Testis (tissue), 3 donors: ENCODE data around the gene SLC25A33. TPM values are rescaled to one million over a fixed set of nuclear protein-coding genes. Genes with fewer than 3 reads are reported as not detected.

Experiments
- DNase-seq: peaks from one replicate; pipeline ENCODE4 v3.0.0-alpha.2; 2019
- H3K27ac ChIP-seq, 2 donors: fragments of 200-600 bp; sonication (generic); one replicate each; pipeline ENCODE4 v1.5.1; 2019
- H3K27me3 ChIP-seq: fragments of 200-600 bp; sonication (generic); one replicate; pipeline ENCODE4 v1.5.1; 2019
- H3K36me3 ChIP-seq: fragments of 200-600 bp; sonication (generic); one replicate; pipeline ENCODE4 v1.5.1; 2017; ENCODE audit warnings: low read depth; ENCODE audit errors: missing control alignments
- H3K4me1 ChIP-seq: fragments of 200-600 bp; sonication (generic); one replicate; pipeline ENCODE4 v1.5.1; 2019
- H3K4me3 ChIP-seq, 2 donors: fragments of 200-600 bp; sonication (generic); one replicate each; pipeline ENCODE4 v1.5.1; 2017 to 2019
- H3K9me3 ChIP-seq: fragments of 200-600 bp; sonication (generic); one replicate; pipeline ENCODE4 v1.5.1; 2017
- POLR2A ChIP-seq: fragments of 450-650 bp; IDR thresholded peaks from one replicate; pipeline ENCODE4 v1.6.1; 2017; ENCODE audit warnings: antibody characterized with exemption, mild to moderate bottlenecking, moderate library complexity
- WGBS, 2 donors: methylation state at CpG; one replicate each; pipeline ENCODE4 v1.1.5; 2018; 5-methylcytosine and 5-hydroxymethylcytosine counted together
- intact Hi-C: fragments of 100-400 bp; cut with DNase I; formaldehyde crosslinking; loops from one replicate; pipeline ENCODE4 v1.15.1; 2023; ENCODE audit warnings: low total_unique reads
- polyA plus RNA-seq: library from polyadenylated mRNA; stranded (reverse); fragments of 350-450 nt; fragmentation: Illumina TruSeq; extraction: RNeasy Lipid Tissue Mini Kit (QIAGEN cat#74804); gene quantifications from one replicate; pipeline ENCODE4 v1.2.3, GENCODE V29; 2014; ENCODE audit warnings: low read depth, low replicate concordance; ENCODE audit not compliant: insufficient read depth
- total RNA-seq, 2 donors: library from RNA; depleted of rRNA; stranded (reverse); fragments of >200 nt; gene quantifications; one replicate each; pipeline ENCODE4 v1.2.3, GENCODE V29; 2016
- TF ChIP-seq, protein P1 (sequence below), 3 experiments: fragments of 450-650 bp in 2 of 3; fragments of 200-600 bp in 1 of 3; sonication (generic) in 1 of 3; IDR thresholded peaks; one replicate each; pipeline ENCODE4 v1.5.1; 2016 to 2019; ENCODE audit warnings: antibody characterized with exemption in 3 of 3, mild to moderate bottlenecking in 2 of 3, moderate library complexity in 1 of 3

Gene SLC25A33
- total and polyA plus RNA-seq, 3 donors from 2014 or later, result 16.3 to 26.0 (median 17.4) TPM

DNA sequence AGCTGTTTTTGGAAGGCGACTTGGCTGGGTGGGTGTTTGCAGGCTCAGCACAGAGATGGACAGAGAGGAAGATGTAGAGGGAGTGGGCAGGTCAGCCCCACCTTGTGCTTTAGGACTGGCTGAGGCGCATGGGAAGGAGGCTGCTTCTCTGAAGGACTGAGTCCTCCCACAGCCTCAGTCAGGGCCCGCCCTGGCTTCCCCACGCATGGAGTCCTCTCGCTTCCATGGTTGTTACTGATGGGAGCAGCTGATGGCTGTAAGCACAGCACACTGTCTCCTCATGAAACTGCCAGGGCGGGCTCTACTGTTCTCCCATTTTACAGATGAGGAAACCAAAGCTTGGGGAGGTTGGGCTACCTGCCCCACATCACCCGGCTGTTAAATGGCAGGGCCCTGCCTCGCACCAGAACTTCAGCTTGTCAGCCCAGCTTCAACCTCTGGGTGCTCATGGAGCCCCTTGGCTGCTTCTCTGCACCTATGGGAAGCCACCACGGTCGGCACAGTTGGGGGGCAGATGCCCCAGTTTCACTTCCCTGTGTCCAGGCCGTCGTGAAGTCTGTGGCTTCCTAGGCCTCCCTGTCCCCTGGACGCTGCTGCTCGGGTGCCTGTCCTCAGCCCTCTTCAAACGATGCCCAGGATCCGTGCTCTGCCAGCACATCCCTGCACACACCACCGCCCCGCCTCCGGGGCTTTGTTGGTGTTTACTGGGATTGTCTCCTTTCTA, 51.8 kb downstream of the SLC25A33 start:
- no peak for DNase-seq
- Histone ChIP-seq H3K9me3 (no peaks in the 10 kb centered on the region), H3K27me3 (no peaks in the 10 kb centered on the region), H3K4me1 (peaks cover 31% of the 10 kb centered on the region), H3K36me3 (no peaks in the 10 kb centered on the region), H3K27ac (no peak overlapping the region), H3K4me3 (no peak overlapping the region)
- no peak for TF ChIP-seq POLR2A
- intact Hi-C loops, result no loop called here
- WGBS, 2 donors, result 75 to 81% methylated on average over 17 to 19 of the region's 19 CpGs

GRCh38 chr1:9591669-9592509, 52.6 kb downstream of the SLC25A33 start:
- Histone ChIP-seq H3K4me3 (no peak overlapping the region), H3K27ac (no peak overlapping the region), H3K27me3 (no peaks in the 10 kb centered on the region), H3K36me3 (no peaks in the 10 kb centered on the region), H3K9me3 (no peaks in the 10 kb centered on the region), H3K4me1 (peaks cover 38% of the 10 kb centered on the region)
- 68 to 71% methylated on average over 19 to 22 of the region's 22 CpGs for WGBS, 2 donors
- intact Hi-C loops, result no loop called here
- TF ChIP-seq, protein P1, sequence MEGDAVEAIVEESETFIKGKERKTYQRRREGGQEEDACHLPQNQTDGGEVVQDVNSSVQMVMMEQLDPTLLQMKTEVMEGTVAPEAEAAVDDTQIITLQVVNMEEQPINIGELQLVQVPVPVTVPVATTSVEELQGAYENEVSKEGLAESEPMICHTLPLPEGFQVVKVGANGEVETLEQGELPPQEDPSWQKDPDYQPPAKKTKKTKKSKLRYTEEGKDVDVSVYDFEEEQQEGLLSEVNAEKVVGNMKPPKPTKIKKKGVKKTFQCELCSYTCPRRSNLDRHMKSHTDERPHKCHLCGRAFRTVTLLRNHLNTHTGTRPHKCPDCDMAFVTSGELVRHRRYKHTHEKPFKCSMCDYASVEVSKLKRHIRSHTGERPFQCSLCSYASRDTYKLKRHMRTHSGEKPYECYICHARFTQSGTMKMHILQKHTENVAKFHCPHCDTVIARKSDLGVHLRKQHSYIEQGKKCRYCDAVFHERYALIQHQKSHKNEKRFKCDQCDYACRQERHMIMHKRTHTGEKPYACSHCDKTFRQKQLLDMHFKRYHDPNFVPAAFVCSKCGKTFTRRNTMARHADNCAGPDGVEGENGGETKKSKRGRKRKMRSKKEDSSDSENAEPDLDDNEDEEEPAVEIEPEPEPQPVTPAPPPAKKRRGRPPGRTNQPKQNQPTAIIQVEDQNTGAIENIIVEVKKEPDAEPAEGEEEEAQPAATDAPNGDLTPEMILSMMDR (IDR thresholded peaks at IDR 0.05), result no peak
- TF ChIP-seq POLR2A, result no peak
- no peak for DNase-seq

DNA sequence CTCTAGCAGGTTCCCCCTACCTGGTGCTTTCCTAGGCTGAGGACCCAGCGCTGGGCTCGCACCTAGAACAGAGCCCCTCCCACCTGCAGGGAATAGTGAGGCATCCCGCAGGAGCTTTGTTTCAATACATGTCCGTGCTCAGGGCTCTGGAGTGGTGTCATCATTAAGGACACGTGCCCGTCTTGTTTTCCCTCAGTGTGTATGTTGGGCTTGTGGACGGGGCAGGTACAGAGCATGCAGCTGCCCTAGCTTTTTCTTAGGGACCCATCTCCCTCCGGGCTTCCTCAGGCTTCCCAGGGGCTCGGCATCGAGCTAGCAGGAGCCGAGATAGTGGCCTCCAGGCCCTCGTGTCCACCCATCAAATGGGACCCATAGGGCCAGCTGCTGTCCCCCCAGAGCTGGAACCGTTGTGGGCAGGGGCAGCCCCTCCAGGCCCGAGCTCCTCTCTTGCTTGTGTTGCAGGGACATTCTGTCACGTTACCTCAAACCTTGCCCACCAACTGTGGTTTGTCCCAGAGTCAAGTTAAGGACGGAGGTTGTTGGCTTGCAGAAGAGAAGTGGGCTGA, 53.3 kb downstream of the SLC25A33 start:
- Histone ChIP-seq H3K27ac (no peak overlapping the region), H3K4me3 (no peak overlapping the region), H3K27me3 (no peaks in the 10 kb centered on the region), H3K4me1 (peaks cover 46% of the 10 kb centered on the region), H3K9me3 (no peaks in the 10 kb centered on the region), H3K36me3 (no peaks in the 10 kb centered on the region)
- DNase-seq, result no peak
- 75 to 79% methylated on average over 10 to 16 of the region's 16 CpGs for WGBS, 2 donors
- intact Hi-C loops, result no loop called here
- TF ChIP-seq, protein P1 (IDR thresholded peaks at IDR 0.05), result no peak
- no peak for TF ChIP-seq POLR2A

- Histone ChIP-seq H3K36me3 (no peaks in the 10 kb centered on the region), H3K9me3 (no peaks in the 10 kb centered on the region), H3K4me3 (no peak overlapping the region), H3K4me1 (peaks cover 46% of the 10 kb centered on the region), H3K27me3 (no peaks in the 10 kb centered on the region), H3K27ac (no peak overlapping the region)
- DNase-seq, result no peak
- intact Hi-C loops, result no loop called here
- TF ChIP-seq, protein P1 (IDR thresholded peaks at IDR 0.05), result no peak
- no peak for TF ChIP-seq POLR2A
- 64 to 68% methylated on average over 3 to 9 of the region's 9 CpGs for WGBS, 2 donors
Measured at GRCh38 chr1:9593147-9593491, 53.9 kb downstream of the SLC25A33 start.
